Measurements from ENCODE around the gene ERCC1.

ERCC1 gene

DNA sequence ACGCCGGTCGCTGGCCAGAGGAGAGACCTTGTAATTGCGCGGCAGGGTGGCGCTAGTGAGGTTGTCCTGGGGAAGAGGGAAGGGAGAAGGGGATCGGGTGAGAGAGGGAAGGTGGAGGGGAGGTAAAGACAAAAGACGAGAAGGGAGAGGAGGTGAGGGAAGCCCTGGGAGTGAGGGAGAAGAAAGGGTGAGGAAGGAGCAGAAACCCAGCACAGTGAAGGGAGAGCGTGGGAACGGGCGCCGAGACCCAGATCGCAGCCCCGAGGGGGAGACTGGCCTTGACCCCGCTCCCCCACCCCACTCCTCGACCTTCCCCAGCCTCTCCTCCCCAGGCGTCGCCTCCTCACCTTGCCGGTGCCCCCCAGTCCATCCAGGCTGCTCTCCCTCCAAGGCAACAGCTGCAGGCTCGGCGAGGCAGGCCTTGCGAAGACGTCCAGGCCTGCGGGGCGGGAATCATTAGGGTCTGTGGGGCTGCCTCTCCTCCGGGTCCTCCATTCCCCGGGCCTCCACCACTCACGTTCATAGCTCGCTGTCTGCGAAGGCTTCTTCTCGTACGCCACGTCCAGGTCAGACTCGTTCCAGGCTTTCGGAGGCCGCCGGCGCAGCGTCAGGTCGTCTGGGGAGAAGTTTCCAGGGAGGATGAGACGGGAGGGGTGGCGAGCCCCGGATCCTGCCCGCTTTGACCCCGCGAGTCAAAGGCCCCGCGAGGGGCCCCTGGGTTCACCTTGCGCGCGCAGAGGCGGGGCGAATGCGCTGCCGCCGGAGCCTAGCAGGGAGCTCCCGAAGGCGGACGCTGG lies 27.7 kb downstream of the ERCC1 start:
- no peak overlapping the region for H3K4me3 ChIP-seq (replicated peaks; ENCODE audit: low read depth, low read length)
- DNase-seq (ENCODE audit: low read depth): no peak
- TF ChIP-seq, protein P1, sequence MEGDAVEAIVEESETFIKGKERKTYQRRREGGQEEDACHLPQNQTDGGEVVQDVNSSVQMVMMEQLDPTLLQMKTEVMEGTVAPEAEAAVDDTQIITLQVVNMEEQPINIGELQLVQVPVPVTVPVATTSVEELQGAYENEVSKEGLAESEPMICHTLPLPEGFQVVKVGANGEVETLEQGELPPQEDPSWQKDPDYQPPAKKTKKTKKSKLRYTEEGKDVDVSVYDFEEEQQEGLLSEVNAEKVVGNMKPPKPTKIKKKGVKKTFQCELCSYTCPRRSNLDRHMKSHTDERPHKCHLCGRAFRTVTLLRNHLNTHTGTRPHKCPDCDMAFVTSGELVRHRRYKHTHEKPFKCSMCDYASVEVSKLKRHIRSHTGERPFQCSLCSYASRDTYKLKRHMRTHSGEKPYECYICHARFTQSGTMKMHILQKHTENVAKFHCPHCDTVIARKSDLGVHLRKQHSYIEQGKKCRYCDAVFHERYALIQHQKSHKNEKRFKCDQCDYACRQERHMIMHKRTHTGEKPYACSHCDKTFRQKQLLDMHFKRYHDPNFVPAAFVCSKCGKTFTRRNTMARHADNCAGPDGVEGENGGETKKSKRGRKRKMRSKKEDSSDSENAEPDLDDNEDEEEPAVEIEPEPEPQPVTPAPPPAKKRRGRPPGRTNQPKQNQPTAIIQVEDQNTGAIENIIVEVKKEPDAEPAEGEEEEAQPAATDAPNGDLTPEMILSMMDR (IDR thresholded peaks at IDR 0.05; ENCODE audit: low read length, missing control alignments): no peak

DNA sequence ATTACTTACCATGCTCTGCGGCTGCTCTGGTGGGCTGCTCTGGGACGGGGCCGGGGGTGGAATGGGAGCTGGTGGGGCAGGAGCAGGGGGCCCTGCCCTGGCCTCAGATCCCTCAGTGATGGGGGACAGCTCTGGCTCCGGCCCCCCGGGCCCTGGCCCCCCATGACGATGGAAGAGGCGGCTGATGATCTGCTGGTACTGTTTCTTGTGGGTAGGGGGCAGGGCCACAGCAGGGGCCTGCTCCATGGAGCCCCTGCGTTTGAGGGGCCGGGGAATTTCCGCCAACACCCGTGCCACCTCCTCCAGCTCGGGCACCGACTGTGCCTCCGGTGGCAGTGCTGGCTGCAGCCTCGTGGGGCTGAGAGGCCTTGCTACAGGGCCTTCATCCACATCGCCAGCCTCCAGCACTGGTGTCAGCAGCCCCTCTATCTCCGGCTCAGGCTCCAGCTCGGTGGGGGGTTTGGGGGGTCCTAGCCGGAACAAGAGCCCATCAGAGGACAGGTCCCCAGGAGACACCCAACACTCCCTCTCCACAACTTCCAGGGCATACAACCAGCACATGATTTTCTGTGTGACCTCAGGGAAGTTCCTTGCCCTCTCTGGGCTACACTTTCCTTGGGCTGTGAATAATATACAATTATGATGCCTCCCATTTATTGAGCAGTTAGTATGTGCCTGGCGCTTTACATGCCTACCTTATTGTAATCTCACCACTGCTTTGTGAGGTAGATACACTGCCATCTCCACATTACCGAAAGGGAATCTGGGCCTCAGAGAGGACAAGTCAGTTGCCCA lies 31.6 kb downstream of the ERCC1 start:
- TF ChIP-seq, protein P1 (IDR thresholded peaks at IDR 0.05; ENCODE audit: low read length, missing control alignments): no peak
- no peak for DNase-seq (ENCODE audit: low read depth)
- H3K4me3 ChIP-seq (replicated peaks; ENCODE audit: low read depth, low read length): no peak overlapping the region

DNA sequence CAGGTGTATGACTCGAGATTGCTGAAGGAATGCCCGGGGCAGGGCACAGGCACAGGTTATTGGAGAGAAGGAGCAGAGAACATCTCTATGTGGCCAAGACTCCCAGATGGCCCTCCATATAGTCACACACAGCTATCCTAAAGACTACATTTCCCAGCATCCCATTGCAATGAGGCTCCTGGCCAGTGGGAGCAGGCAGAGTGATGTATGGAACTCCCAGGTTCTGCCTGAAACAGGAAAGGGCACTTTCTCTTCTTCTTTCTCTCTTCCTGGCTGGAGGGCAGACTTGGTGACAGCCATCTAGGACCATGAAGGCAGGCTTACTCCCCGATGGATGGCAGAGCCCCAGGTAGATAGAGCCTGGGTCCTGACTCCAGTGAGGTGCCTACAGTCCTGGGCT lies 32.4 kb downstream of the ERCC1 start:
- DNase-seq (ENCODE audit: low read depth): no peak
- TF ChIP-seq, protein P1 (IDR thresholded peaks at IDR 0.05; ENCODE audit: low read length, missing control alignments): no peak
- H3K4me3 ChIP-seq (replicated peaks; ENCODE audit: low read depth, low read length): no peak overlapping the region

DNA sequence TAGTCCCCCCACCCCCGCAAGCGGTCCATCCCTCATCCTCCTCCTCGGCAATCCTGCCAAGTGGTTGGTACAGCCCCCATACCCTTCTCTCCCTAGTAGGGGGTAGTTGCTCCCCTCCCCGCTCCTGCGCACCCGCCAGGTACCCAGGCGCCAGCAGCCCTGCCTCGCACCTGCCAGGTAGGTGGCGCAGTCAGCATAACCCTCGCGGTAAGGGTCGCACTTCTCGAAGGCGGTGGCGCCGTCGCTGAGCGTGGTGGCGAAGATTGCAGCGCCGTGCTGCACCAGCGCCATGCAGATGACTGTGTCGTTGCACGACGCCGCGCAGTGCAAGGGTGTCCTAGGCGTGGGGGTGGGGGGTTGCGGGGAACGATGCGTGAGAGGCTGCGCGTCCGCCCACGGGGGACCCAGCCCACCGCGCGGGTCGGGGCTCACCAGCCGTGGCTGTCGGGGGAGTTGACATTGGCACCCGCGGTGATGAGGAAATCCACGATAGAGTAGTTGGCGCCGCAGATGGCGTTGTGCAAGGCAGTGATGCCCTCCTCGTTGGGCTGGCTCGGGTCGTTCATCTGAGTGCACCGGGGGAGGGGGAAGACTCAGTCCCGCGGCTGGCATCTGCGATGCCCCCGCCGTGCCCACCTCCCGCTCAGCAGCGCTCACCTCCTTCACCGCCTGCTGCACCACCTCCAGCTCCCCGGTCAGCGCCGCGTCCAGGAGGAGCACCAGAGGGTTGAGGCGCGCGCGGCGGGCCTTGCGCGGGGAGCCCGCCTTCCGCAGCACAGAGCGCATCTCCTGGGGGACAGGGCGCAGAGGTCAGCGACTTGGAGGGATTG lies 38.1 kb downstream of the ERCC1 start:
- DNase-seq (ENCODE audit: low read depth): no peak
- peak overlapping the region; percentile 3 for H3K4me3 ChIP-seq (replicated peaks; ENCODE audit: low read depth, low read length)
- TF ChIP-seq, protein P1 (IDR thresholded peaks at IDR 0.05; ENCODE audit: low read length, missing control alignments): no peak

DNA sequence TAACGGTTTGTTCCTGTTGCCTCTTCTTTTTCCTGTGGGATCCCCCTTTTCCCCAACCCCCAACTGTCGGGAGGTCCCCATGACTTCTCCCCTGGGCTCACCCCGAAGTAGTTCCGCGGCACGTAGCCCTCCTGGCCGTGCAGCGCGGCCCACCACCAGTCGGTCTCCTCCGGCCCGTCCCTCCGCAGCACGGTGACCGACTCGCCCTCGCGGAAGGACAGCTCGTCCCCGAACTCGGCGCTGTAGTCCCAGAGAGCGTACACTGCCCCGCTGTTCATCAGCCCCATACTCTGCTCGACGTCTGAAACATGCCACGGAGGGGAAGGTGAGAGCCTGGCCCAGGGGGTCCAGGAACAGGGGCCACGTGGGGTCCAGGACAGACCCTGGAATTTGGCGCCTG lies 41.3 kb downstream of the ERCC1 start:
- TF ChIP-seq, protein P1 (IDR thresholded peaks at IDR 0.05; ENCODE audit: low read length, missing control alignments): no peak
- H3K4me3 ChIP-seq (replicated peaks; ENCODE audit: low read depth, low read length): no peak overlapping the region
- DNase-seq (ENCODE audit: low read depth): no peak

DNA sequence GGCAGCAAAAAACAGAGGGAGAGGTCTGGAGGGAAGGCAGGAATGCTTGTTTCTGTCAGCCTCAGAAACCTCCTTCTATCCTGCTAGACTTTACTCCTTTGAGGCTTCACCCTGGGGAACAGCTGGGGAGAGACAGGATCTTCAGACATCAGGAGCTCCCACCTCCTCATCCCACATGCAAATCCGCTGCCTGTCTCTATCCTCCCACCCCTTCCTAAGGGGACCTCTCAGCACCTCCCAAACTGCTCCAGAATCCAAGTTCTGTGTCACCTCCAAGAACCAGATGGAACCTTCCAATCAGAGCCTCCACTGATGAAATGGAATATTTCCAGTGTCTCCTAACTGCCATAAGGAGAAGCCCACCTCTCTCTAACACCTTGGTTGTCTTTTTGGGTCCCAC lies 43.6 kb downstream of the ERCC1 start:
- TF ChIP-seq, protein P1 (IDR thresholded peaks at IDR 0.05; ENCODE audit: low read length, missing control alignments): no peak
- no peak for DNase-seq (ENCODE audit: low read depth)
- H3K4me3 ChIP-seq (replicated peaks; ENCODE audit: low read depth, low read length): no peak overlapping the region

All from fibroblast of pulmonary artery (primary cell).